Measurements from ENCODE around the gene MAMDC4.

- TF ChIP-seq CTCF (IDR thresholded peaks at IDR 0.05) (no peak), RELA (CRISPR knock-in tag; IDR thresholded peaks at IDR 0.05; ENCODE audit: borderline replicate concordance) (no peak), MAX (CRISPR knock-in tag; IDR thresholded peaks at IDR 0.05) (no peak), CREB1 (CRISPR knock-in tag; IDR thresholded peaks at IDR 0.05) (no peak), PRRX2 (CRISPR knock-in tag; IDR thresholded peaks at IDR 0.05) (no peak), JUN (CRISPR knock-in tag; IDR thresholded peaks at IDR 0.05) (no peak)
Observed at GRCh38 chr9:136896027-136896426, 43.9 kb downstream of the MAMDC4 start.
